HUES64 (cell line): ENCODE data around the gene AMOTL1.

ENCODE experiments used
- H3K27ac ChIP-seq: 2 replicates; pipeline ENCODE4 v1.7.0; 2013; ENCODE audit warnings: low read depth, low read length, inconsistent platforms
- H3K27me3 ChIP-seq: 2 replicates; pipeline ENCODE4 v1.6.1; 2013; ENCODE audit warnings: mild to moderate bottlenecking, low read length; ENCODE audit not compliant: insufficient read depth
- H3K36me3 ChIP-seq: 2 replicates; pipeline ENCODE4 v1.6.1; 2013; ENCODE audit warnings: mild to moderate bottlenecking, low read length; ENCODE audit not compliant: insufficient read depth
- H3K4me1 ChIP-seq: 2 replicates; pipeline ENCODE4 v1.6.1; 2013; ENCODE audit warnings: mild to moderate bottlenecking, low read length, moderate library complexity; ENCODE audit not compliant: insufficient read depth
- H3K4me3 ChIP-seq: 2 replicates; pipeline ENCODE4 v1.5.1; 2013; ENCODE audit warnings: mild to moderate bottlenecking, low read length, moderate library complexity
- H3K9ac ChIP-seq: 2 replicates; pipeline ENCODE4 v1.6.1; 2013; ENCODE audit warnings: mild to moderate bottlenecking, low read depth, low read length
- H3K9me3 ChIP-seq: 2 replicates; pipeline ENCODE4 v1.6.1; 2013; ENCODE audit warnings: low read depth, low read length; ENCODE audit not compliant: insufficient read depth
- WGBS: fragments of 150-250, 120-280 bp; methylation state at CpG from one replicate; pipeline ENCODE4 v1.1.7; 2013; ENCODE audit warnings: missing lambda C conversion rate; 5-methylcytosine and 5-hydroxymethylcytosine counted together

Gene AMOTL1

GRCh38 chr11:94746721-94747120 is 21.4 kb upstream of the AMOTL1 start:
- H3K27me3 ChIP-seq, result peaks cover 7% of the 10 kb centered on the region
- no peaks in the 10 kb centered on the region for H3K9me3 ChIP-seq
- H3K4me1 ChIP-seq, result peaks cover 8% of the 10 kb centered on the region; the same call in 1 of the 2 replicates
- H3K36me3 ChIP-seq, result no peaks in the 10 kb centered on the region; the same call in 1 of the 2 replicates
- WGBS, result 71% methylated on average over 3 of the region's 3 CpGs
- H3K9ac ChIP-seq, result no peak overlapping the region
- no peak overlapping the region for H3K4me3 ChIP-seq
- no peak overlapping the region for H3K27ac ChIP-seq

DNA sequence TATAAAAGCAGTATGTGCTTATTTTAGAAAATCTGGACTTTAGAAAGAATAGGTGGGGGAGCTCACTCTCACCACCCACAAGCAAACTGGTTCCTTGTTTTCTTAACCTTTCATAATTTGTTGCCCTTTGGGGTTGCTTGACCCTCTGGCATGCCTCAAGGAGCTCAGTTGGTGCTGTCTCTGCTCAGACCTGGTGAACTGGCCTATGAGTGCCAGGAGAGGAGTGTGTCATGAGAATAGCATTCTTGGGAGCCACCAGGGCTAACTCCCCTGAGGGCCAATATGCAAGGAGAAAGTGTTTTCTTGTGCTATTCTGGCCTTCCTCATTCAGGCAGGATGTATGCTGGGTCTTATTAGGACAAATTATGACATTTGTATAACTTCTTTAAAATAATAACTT is 21.0 kb upstream of the AMOTL1 start:
- Histone ChIP-seq H3K4me1 (peaks cover 5% of the 10 kb centered on the region; the same call in 1 of the 2 replicates), H3K9me3 (no peaks in the 10 kb centered on the region), H3K9ac (no peak overlapping the region), H3K36me3 (no peaks in the 10 kb centered on the region; the same call in 1 of the 2 replicates), H3K4me3 (no peak overlapping the region), H3K27me3 (peaks cover 2% of the 10 kb centered on the region), H3K27ac (no peak overlapping the region)

GRCh38 chr11:94747601-94748041 is 20.5 kb upstream of the AMOTL1 start:
- no peak overlapping the region for H3K4me3 ChIP-seq
- no peak overlapping the region for H3K27ac ChIP-seq
- WGBS, result 91% methylated on average over 4 of the region's 4 CpGs
- H3K27me3 ChIP-seq, result no peaks in the 10 kb centered on the region
- H3K4me1 ChIP-seq, result peaks cover 4% of the 10 kb centered on the region
- no peak overlapping the region for H3K9ac ChIP-seq
- no peaks in the 10 kb centered on the region for H3K36me3 ChIP-seq
- H3K9me3 ChIP-seq, result no peaks in the 10 kb centered on the region

GRCh38 chr11:94749369-94749768 is 18.8 kb upstream of the AMOTL1 start:
- Histone ChIP-seq H3K27ac (no peak overlapping the region), H3K4me1 (peaks cover 8% of the 10 kb centered on the region), H3K9me3 (no peaks in the 10 kb centered on the region), H3K27me3 (no peaks in the 10 kb centered on the region), H3K9ac (no peak overlapping the region), H3K4me3 (no peak overlapping the region), H3K36me3 (no peaks in the 10 kb centered on the region)
- WGBS, result 90% methylated on average over 4 of the region's 4 CpGs

- Histone ChIP-seq H3K9ac (no peak overlapping the region), H3K4me3 (no peak overlapping the region), H3K9me3 (no peaks in the 10 kb centered on the region), H3K4me1 (peaks cover 8% of the 10 kb centered on the region), H3K36me3 (no peaks in the 10 kb centered on the region), H3K27ac (no peak overlapping the region), H3K27me3 (no peaks in the 10 kb centered on the region)
- WGBS, result 87% methylated on average over 9 of the region's 10 CpGs
Observed at GRCh38 chr11:94750319-94751217, 17.6 kb upstream of the AMOTL1 start.

DNA sequence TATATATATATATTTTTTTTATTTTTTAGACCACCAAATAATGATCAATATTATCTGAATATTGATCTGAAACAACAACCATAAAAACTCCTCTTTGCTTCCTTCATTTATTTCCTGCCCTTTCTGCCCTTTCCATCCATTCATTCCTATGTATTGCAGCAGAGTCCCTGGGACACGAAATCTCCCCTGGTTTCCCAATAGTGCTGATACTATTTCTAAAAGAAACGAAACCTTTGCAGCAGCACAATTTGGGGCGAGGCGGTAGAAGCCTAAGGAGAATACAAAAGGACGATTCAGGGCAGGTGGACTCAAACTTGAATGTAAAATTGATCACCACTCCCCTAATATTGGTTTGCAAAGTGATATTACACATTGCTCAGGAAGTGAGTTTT is 16.9 kb upstream of the AMOTL1 start:
- no peak overlapping the region for H3K27ac ChIP-seq
- no peak overlapping the region for H3K4me3 ChIP-seq
- H3K36me3 ChIP-seq, result no peaks in the 10 kb centered on the region
- H3K4me1 ChIP-seq, result peaks cover 8% of the 10 kb centered on the region
- H3K9ac ChIP-seq, result no peak overlapping the region
- 88% methylated on average over 5 of the region's 5 CpGs for WGBS
- no peaks in the 10 kb centered on the region for H3K9me3 ChIP-seq
- H3K27me3 ChIP-seq, result no peaks in the 10 kb centered on the region

GRCh38 chr11:94751786-94752185 is 16.4 kb upstream of the AMOTL1 start:
- H3K36me3 ChIP-seq, result no peaks in the 10 kb centered on the region
- H3K27ac ChIP-seq, result no peak overlapping the region
- peaks cover 8% of the 10 kb centered on the region for H3K4me1 ChIP-seq
- H3K27me3 ChIP-seq, result no peaks in the 10 kb centered on the region
- H3K9me3 ChIP-seq, result no peaks in the 10 kb centered on the region
- no peak overlapping the region for H3K9ac ChIP-seq
- no peak overlapping the region for H3K4me3 ChIP-seq
- WGBS, result 94% methylated on average over 3 of the region's 5 CpGs

GRCh38 chr11:94753630-94754029 is 14.5 kb upstream of the AMOTL1 start:
- Histone ChIP-seq H3K27me3 (no peaks in the 10 kb centered on the region), H3K27ac (no peak overlapping the region), H3K9ac (no peak overlapping the region), H3K36me3 (no peaks in the 10 kb centered on the region), H3K4me3 (no peak overlapping the region), H3K9me3 (no peaks in the 10 kb centered on the region), H3K4me1 (peaks cover 11% of the 10 kb centered on the region)
- 74% methylated on average over 1 of the region's 1 CpG for WGBS

- H3K27ac ChIP-seq, result no peak overlapping the region
Observed at GRCh38 chr11:94754335-94754734, 13.8 kb upstream of the AMOTL1 start.

DNA sequence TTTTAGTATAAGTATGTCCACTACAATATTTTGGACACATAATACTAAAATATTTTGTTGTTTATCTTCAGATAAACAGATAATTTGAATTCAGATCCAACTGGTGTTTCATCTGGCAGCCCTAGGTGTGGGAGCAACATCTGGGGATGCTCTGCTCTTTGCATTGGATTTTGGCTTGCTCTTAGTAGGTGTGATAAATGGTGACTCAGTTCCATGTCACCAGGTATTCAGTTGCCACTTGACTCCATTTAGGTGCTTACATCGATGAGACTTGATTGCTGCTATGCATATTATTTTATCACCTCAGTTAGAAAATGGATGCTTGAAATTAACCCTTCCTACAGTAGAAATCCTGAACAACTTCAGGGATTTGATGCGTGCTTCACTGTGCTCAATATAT is 13.3 kb upstream of the AMOTL1 start:
- Histone ChIP-seq H3K27me3 (no peaks in the 10 kb centered on the region), H3K4me3 (no peak overlapping the region), H3K36me3 (no peaks in the 10 kb centered on the region), H3K9ac (no peak overlapping the region), H3K4me1 (peaks cover 11% of the 10 kb centered on the region), H3K27ac (no peak overlapping the region), H3K9me3 (no peaks in the 10 kb centered on the region)
- 95% methylated on average over 2 of the region's 2 CpGs for WGBS

More at GRCh38 chr11:94754335-94754734, 13.8 kb upstream of the AMOTL1 start:
- H3K4me1 ChIP-seq, result peaks cover 11% of the 10 kb centered on the region
- H3K36me3 ChIP-seq, result no peaks in the 10 kb centered on the region
- no peaks in the 10 kb centered on the region for H3K9me3 ChIP-seq
- no peaks in the 10 kb centered on the region for H3K27me3 ChIP-seq
- 95% methylated on average over 2 of the region's 2 CpGs for WGBS
- no peak overlapping the region for H3K9ac ChIP-seq
- no peak overlapping the region for H3K4me3 ChIP-seq

- 93% methylated on average over 11 of the region's 11 CpGs for WGBS
- no peaks in the 10 kb centered on the region for H3K27me3 ChIP-seq
- no peaks in the 10 kb centered on the region for H3K9me3 ChIP-seq
- peaks cover 11% of the 10 kb centered on the region for H3K4me1 ChIP-seq
- H3K9ac ChIP-seq, result no peak overlapping the region
- no peak overlapping the region for H3K4me3 ChIP-seq
- no peaks in the 10 kb centered on the region for H3K36me3 ChIP-seq
- no peak overlapping the region for H3K27ac ChIP-seq
Observed at GRCh38 chr11:94755494-94755893, 12.7 kb upstream of the AMOTL1 start.
